Measurements from ENCODE around the gene PIK3R1. TPM values are rescaled to one million over a fixed set of nuclear protein-coding genes. Genes with fewer than 3 reads are reported as not detected.

Gene PIK3R1
- polyA plus RNA-seq, 1 donor (not counting 4 experiments of a cell fraction or from before 2014, with no cell fraction given) = 16.7 TPM

DNA sequence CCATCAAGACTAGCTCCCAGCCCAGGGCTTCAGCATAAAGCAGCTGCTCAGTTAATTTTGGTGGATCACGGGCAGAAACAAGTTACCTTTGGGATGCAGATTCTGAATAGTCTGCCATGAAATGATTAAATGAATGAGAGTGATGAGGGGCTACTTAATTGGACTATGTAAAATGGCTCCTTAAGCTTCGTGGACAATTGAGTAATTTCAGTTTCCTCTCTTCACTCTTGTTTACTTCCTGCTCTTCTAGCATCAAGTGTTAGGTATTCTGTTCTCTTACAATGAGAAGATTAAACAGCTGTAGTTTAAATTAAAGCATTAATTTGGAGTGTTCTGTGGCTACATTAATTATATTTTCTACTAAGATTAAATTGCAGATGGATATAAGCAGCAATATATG is 28.1 kb downstream of the PIK3R1 start:
- Histone ChIP-seq H4K20me1 (ENCODE audit: control insufficient read depth, extremely low read depth, insufficient read depth, low read length) (no peaks in the 10 kb centered on the region), H2AFZ (ENCODE audit: control insufficient read depth, low read length) (no peak overlapping the region), H3K4me2 (ENCODE audit: control insufficient read depth, extremely low read depth, insufficient read depth, low read depth, low read length) (no peak overlapping the region), H3K27me3 (ENCODE audit: control insufficient read depth, extremely low read depth, insufficient read depth, low read length) (no peaks in the 10 kb centered on the region), H3K9me1 (ENCODE audit: control insufficient read depth, extremely low read depth, insufficient read depth, low read length) (no peaks in the 10 kb centered on the region), H3K27ac (ENCODE audit: control insufficient read depth, insufficient read depth, low read length) (no peak overlapping the region), H3K36me3 (ENCODE audit: control insufficient read depth in 2 of 2, extremely low read depth in 1 of 2, insufficient read depth in 2 of 2, low read length in 2 of 2) (peaks cover 0 to 6% of the 10 kb centered on the region in 2 experiments), H3K4me3 (ENCODE audit: control insufficient read depth in 2 of 3, extremely low read depth in 1 of 3, insufficient read depth in 2 of 3, low read depth in 1 of 3, low read length in 3 of 3) (no peak overlapping the region), H3K79me2 (ENCODE audit: control insufficient read depth, insufficient read depth, low read length) (peaks cover 32% of the 10 kb centered on the region), H3K9me3 (ENCODE audit: control insufficient read depth, low read depth, low read length) (no peaks in the 10 kb centered on the region), H3K9ac (ENCODE audit: control insufficient read depth, extremely low read depth, insufficient read depth, low read length) (no peak overlapping the region), H3K4me1 (ENCODE audit: control insufficient read depth, extremely low read depth, insufficient read depth, low read length) (peaks cover 6% of the 10 kb centered on the region)
- DNase-seq (ENCODE audit: low read depth, low spot score) (no peak), FAIRE-seq (peak; percentile 43)
- TF ChIP-seq, protein P1, sequence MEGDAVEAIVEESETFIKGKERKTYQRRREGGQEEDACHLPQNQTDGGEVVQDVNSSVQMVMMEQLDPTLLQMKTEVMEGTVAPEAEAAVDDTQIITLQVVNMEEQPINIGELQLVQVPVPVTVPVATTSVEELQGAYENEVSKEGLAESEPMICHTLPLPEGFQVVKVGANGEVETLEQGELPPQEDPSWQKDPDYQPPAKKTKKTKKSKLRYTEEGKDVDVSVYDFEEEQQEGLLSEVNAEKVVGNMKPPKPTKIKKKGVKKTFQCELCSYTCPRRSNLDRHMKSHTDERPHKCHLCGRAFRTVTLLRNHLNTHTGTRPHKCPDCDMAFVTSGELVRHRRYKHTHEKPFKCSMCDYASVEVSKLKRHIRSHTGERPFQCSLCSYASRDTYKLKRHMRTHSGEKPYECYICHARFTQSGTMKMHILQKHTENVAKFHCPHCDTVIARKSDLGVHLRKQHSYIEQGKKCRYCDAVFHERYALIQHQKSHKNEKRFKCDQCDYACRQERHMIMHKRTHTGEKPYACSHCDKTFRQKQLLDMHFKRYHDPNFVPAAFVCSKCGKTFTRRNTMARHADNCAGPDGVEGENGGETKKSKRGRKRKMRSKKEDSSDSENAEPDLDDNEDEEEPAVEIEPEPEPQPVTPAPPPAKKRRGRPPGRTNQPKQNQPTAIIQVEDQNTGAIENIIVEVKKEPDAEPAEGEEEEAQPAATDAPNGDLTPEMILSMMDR (optimal IDR thresholded peaks at IDR 0.05 in 1 of 3, IDR thresholded peaks at IDR 0.05 in 1 of 3, conservative IDR thresholded peaks at IDR 0.05 in 1 of 3; ENCODE audit: extremely low read depth in 1 of 3, insufficient read depth in 2 of 3, low read length in 3 of 3) = no peak
- TF ChIP-seq EZH2 (IDR thresholded peaks at IDR 0.05; ENCODE audit: low read length) = no peak
- dilution Hi-C loops (cut with MboI; ENCODE audit: extremely low pct_ligation_motif_present, low sequenced_read_pairs) = no loop called here

DNA sequence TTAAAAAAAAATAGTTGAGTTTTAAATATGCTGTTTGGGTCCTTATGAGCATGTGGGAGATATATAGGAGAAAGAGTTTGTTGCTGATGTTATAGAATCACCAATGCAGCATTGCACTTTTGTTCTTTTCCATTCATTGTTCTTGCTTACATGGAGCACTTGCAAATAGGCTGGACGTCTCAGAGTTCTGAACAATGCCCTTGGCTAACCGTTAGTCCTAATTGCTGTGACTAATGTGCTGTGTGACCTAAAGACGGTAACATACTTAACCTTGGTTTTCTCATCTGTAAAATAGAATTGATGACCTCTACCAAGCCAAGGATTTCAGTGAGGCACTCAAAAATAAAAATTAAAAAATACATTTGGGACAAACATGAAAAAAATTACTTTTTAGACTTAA is 29.8 kb downstream of the PIK3R1 start:
- Histone ChIP-seq H3K27ac (ENCODE audit: control insufficient read depth, insufficient read depth, low read length) (no peak overlapping the region), H4K20me1 (ENCODE audit: control insufficient read depth, extremely low read depth, insufficient read depth, low read length) (no peaks in the 10 kb centered on the region), H3K4me3 (ENCODE audit: control insufficient read depth in 2 of 3, extremely low read depth in 1 of 3, insufficient read depth in 2 of 3, low read depth in 1 of 3, low read length in 3 of 3) (no peak overlapping the region), H3K79me2 (ENCODE audit: control insufficient read depth, insufficient read depth, low read length) (peaks cover 37% of the 10 kb centered on the region), H2AFZ (ENCODE audit: control insufficient read depth, low read length) (no peak overlapping the region), H3K27me3 (ENCODE audit: control insufficient read depth, extremely low read depth, insufficient read depth, low read length) (no peaks in the 10 kb centered on the region), H3K9me1 (ENCODE audit: control insufficient read depth, extremely low read depth, insufficient read depth, low read length) (no peaks in the 10 kb centered on the region), H3K9ac (ENCODE audit: control insufficient read depth, extremely low read depth, insufficient read depth, low read length) (no peak overlapping the region), H3K36me3 (ENCODE audit: control insufficient read depth in 2 of 2, extremely low read depth in 1 of 2, insufficient read depth in 2 of 2, low read length in 2 of 2) (peaks cover 0 to 6% of the 10 kb centered on the region in 2 experiments), H3K9me3 (ENCODE audit: control insufficient read depth, low read depth, low read length) (no peaks in the 10 kb centered on the region), H3K4me1 (ENCODE audit: control insufficient read depth, extremely low read depth, insufficient read depth, low read length) (peaks cover 2% of the 10 kb centered on the region), H3K4me2 (ENCODE audit: control insufficient read depth, extremely low read depth, insufficient read depth, low read depth, low read length) (no peak overlapping the region)
- no peak for DNase-seq (ENCODE audit: low read depth, low spot score)
- TF ChIP-seq, protein P1 (optimal IDR thresholded peaks at IDR 0.05 in 1 of 3, IDR thresholded peaks at IDR 0.05 in 1 of 3, conservative IDR thresholded peaks at IDR 0.05 in 1 of 3; ENCODE audit: extremely low read depth in 1 of 3, insufficient read depth in 2 of 3, low read length in 3 of 3) = no peak
- TF ChIP-seq EZH2 (IDR thresholded peaks at IDR 0.05; ENCODE audit: low read length) = no peak
- no peak for FAIRE-seq
- dilution Hi-C loops (cut with MboI; ENCODE audit: extremely low pct_ligation_motif_present, low sequenced_read_pairs) = no loop called here

Measured in keratinocyte (primary cell).